Left colon (tissue), 2 donors: Measurements from ENCODE around the gene RSPH9. TPM values are rescaled to one million over a fixed set of nuclear protein-coding genes. Genes with fewer than 3 reads are reported as not detected.

Source experiments
- ATAC-seq: fragments of 200-7000 bp; cut with Tn5 transposase; one replicate; pipeline ENCODE4 v1.9.1; 2020; ENCODE audit warnings: mild to moderate bottlenecking, moderate library complexity
- DNase-seq, 2 donors: peaks; one replicate each; pipeline ENCODE4 v3.0.0-alpha.2; 2020
- intact Hi-C, 2 donors: fragments of 100-400 bp; cut with DNase I in 1 of 2; cut with micrococcal nuclease in 1 of 2; formaldehyde crosslinking; loops; one replicate each; pipeline versions ENCODE4 v1.11.2 to v1.14.0; 2022; cut with DNase I, micrococcal nuclease
- total RNA-seq, 2 donors: library from RNA; stranded (reverse); fragmentation: NEBNext Ultra II Directional; extraction: Animal tissue kit (Norgen Biotek cat#: 25700); gene quantifications; one replicate each; pipeline ENCODE4 v1.2.1, GENCODE V29; 2021
- donor health status: DM: no; HTN: no; CAD: no.
- donor health status: DM: yes; HTN: yes; CAD: no.

Gene RSPH9
- total RNA-seq, 2 donors from 2014 or later, result 0.11 TPM; not detected in 1

DNA sequence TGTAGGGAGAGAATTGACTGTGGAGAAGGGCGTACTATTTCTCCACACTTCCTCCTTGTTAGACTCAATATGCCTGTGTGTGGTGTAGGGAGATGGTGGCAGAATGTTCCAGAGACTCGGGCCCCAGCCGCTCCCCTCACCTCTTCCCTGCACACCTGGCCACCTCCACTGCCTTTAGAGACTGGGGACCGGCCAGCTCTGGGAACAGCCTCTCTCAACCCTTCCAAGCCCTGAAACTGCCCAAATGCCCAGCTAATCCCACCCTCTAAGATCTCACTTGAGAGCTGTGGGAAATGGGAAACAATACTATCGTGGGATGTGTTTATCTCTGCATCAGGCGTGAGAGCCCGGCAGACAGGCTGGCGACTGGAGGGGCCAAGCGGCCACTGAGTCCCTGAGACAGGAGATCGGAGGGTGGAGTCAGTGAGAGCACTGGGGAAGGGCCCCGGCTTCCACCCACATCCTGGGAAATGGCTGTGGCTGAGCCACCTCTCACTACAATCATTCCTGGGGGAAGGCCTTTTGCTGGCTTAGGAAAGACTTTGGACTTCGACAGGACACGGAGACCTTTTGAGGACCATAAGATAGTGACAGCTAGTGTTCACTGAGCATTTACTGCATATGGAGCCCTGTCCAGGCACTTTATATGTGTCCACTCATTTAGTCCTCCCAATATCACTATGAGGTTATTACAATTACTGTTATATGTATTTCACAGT, 73.7 kb downstream of the RSPH9 start:
- intact Hi-C loops, result no loop called here
- ATAC-seq, result no peak
- DNase-seq, result no peak

DNA sequence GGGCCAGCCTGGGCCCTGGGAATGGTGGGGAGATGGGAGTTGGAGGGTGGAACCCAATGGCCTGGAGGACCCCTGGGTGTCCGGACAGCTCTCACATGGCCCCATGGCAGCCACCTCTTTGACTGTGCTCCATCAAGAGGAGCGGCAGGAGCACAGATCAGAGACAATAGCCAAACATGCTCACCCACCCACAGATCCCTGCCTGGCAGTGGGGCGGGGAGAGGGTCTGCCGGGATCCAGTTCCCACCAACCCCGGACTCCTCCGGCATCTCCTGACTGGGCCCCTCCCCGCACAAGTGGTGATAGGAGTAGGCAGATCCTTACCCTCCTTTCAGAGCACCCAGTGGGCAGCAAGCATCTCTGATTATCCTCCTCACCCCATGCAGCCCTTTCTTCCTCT, 74.7 kb downstream of the RSPH9 start:
- intact Hi-C loops, result no loop called here
- ATAC-seq (no peak), DNase-seq (no peak)

DNA sequence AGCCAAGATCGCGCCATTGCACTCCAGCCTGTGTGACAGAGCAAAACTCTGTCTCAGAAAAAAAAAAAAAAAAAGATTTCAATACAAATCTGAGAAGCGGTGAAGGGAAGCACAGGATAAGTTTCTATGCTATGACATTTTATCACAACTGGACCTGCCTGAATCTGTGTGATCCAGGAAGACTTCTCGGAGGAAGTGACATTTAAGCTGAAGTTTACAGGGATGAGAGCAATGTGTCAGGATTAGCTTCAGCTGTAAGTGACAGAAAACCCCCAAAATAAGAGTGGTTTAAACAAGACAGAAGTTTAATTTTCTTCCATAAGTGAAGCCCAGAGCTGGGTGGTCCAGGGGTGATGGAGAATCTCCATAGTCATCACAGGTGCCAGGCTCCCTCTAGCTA, 76.2 kb downstream of the RSPH9 start:
- ATAC-seq, result no peak
- intact Hi-C loops, result no loop called here
- no peak for DNase-seq

Other genes starting within 250 kb of the RSPH9 start
- gene ABCC10, start 217.5 kb upstream of the RSPH9 start, total RNA-seq, result 10 to 100 TPM; 32.1 to 34.6 TPM
- gene DLK2, start 189.5 kb upstream of the RSPH9 start, total RNA-seq, result under 1 TPM; 0.27 to 0.28 TPM
- gene TJAP1, start 167.5 kb upstream of the RSPH9 start, total RNA-seq, result 10 to 100 TPM; 16.9 to 18.4 TPM
- under 1 TPM; 0.61 to 0.95 TPM for gene LRRC73, start 134.7 kb upstream of the RSPH9 start, total RNA-seq
- gene YIPF3, start 128.1 kb upstream of the RSPH9 start, total RNA-seq, result 100 to 1,000 TPM; 113 to 134 TPM
- 10 to 100 TPM; 19.6 to 26.9 TPM for gene POLR1C, start 127.9 kb upstream of the RSPH9 start, total RNA-seq
- 10 to 100 TPM; 20.0 to 23.2 TPM for gene XPO5, start 69.0 kb upstream of the RSPH9 start, total RNA-seq
- gene POLH, start 68.9 kb upstream of the RSPH9 start, total RNA-seq, result 10 to 100 TPM; 11.2 to 11.3 TPM
- gene GTPBP2, start 15.8 kb upstream of the RSPH9 start, total RNA-seq, result 10 to 100 TPM; 63.7 to 95.8 TPM
- 10 to 100 TPM; 37.0 to 49.8 TPM for gene MAD2L1BP, start 9.2 kb upstream of the RSPH9 start, total RNA-seq
- 10 to 100 TPM; 56.9 to 69.4 TPM for gene MRPS18A, start 42.8 kb downstream of the RSPH9 start, total RNA-seq
- 100 to 1,000 TPM; 107 to 110 TPM for gene VEGFA, start 125.2 kb downstream of the RSPH9 start, total RNA-seq